NT2/D1 (cell line): ENCODE data around the gene UBC.

Source experiments
- YY1 ChIP-seq: IDR thresholded peaks from 2 replicates; pipeline ENCODE4 v1.6.1; 2011; ENCODE audit not compliant: insufficient read length, insufficient read depth
- ZNF274 ChIP-seq: IDR thresholded peaks from 2 replicates; pipeline ENCODE4 v1.6.1; 2011; ENCODE audit warnings: mild to moderate bottlenecking, low read depth, low read length

- TF ChIP-seq YY1 (no peak), ZNF274 (no peak)
Observed at GRCh38 chr12:124938108-124938507, 23.7 kb upstream of the UBC start.
